GM12891 (cell line): Measurements from ENCODE around the gene SLC49A3.

Experiments
- POLR2A ChIP-seq: IDR thresholded peaks from 2 replicates; pipeline ENCODE4 v1.6.1; 2011; ENCODE audit warnings: low read depth, low read length, control low read depth
- POLR2AphosphoS5 ChIP-seq: IDR thresholded peaks from 2 replicates; pipeline ENCODE4 v1.6.1; 2011; ENCODE audit warnings: low read depth, low read length, control low read depth

DNA sequence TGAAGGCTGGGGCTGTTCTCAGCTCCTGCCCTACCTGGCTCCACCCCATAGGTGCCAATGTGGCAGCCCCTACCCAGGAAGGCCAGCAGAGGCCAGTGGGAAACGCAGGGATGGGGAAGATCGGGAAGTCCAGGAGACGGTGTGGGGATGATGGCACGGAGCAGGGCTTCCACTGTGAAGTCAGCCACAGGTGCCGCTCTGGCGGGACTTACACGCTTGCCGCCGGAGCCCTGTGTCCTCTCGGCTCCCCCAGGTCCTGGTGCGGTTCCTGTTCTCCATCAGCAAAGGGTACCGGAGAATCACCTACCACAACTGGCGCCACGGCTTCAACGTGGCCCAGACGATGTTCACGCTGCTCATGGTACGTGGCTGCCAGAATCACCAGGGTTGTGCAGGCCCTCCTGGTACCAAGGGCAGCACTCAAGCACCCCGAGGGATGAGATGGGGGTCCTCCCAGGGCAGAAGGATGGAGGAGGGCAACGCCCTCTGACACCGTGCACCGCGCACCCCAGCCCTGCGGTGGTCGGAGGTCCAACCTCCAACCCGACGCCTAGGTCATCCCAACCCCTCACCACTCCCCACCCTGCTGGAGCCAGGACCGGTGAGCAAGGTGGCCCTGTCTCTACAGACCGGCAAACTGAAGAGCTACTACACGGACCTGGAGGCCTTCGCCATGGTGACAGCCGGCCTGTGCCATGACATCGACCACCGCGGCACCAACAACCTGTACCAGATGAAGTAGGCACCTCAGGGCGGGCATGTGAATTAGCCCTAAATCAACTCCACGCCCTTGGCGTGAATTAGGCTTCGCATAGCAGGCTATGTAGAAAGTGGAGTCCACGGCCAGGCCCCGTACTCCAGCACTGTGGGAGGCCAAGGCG, 26.8 kb downstream of the SLC49A3 start:
- TF ChIP-seq POLR2A (no peak), POLR2AphosphoS5 (no peak)
